ENCODE results near the gene SMARCB1.

SMARCB1 gene

DNA sequence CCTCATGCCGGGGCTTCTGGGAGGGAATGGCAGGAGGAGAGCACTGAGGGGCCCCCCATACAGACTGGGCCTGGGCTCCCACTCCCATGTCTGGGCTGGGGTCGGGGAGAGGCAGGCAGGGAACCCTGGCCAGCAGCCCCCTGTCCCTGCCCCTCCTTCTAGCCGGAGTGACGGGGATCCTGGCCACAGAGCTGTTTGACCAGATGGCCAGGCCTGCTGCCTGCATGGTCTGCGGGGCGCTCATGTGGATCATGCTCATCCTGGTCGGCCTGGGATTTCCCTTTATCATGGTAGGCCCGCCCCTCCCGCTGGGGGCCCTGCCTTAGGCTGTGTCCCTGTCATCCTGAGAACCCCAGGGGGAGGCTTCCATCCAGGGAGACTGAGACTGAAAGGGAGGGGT, 97.4 kb downstream of the SMARCB1 start:
- no peak for DNase-seq (ENCODE audit: low read depth, low spot score)
